GM06990 (cell line): Measurements from ENCODE around the gene GNAQ.

Experiments
- DNase-seq: peaks from one replicate; pipeline ENCODE4 v3.0.0-alpha.2; 2011; ENCODE audit not compliant: insufficient read length; ENCODE audit errors: extremely low read depth
- H3K27me3 ChIP-seq: replicated peaks from 2 replicates; pipeline ENCODE4 v1.6.0; 2011; ENCODE audit warnings: low read length; ENCODE audit not compliant: control insufficient read depth, insufficient read depth
- H3K36me3 ChIP-seq: 2 replicates; pipeline ENCODE4 v1.5.1; 2011; ENCODE audit warnings: low read length; ENCODE audit not compliant: control insufficient read depth, insufficient read depth
- H3K4me3 ChIP-seq: replicated peaks from 2 replicates; pipeline ENCODE4 v1.5.1; 2011; ENCODE audit warnings: low read depth, mild to moderate bottlenecking, control low read depth, low read length
- CTCF ChIP-seq: IDR thresholded peaks from 2 replicates; pipeline ENCODE4 v1.5.1; 2011; ENCODE audit warnings: low read length, control low read depth, mild to moderate bottlenecking, inconsistent platforms; ENCODE audit not compliant: insufficient read depth, poor library complexity, severe bottlenecking

Gene GNAQ

DNA sequence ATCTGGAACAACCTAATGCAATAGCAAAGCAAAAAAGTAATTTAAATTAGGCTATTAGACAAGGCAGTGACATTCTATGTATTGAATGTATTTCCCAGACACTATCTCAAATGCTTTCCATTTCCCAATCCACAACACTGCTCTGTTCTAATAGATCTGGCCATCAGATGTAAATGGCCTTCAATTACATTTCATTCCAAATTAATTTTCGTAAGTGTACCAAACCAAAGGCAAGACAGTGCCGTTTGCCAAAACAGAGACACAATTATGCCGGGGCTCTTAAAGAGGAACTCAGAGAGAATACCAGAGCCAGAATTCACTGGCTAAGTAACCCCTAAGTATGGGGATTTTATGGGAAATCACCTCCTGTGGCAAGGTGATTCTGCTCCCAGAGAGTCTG, 63.1 kb downstream of the GNAQ start:
- Histone ChIP-seq H3K27me3 (no peaks in the 10 kb centered on the region; the same call in 1 of the 2 replicates), H3K4me3 (no peak overlapping the region), H3K36me3 (no peaks in the 10 kb centered on the region)
- DNase-seq, result no peak
- TF ChIP-seq CTCF, result no peak

DNA sequence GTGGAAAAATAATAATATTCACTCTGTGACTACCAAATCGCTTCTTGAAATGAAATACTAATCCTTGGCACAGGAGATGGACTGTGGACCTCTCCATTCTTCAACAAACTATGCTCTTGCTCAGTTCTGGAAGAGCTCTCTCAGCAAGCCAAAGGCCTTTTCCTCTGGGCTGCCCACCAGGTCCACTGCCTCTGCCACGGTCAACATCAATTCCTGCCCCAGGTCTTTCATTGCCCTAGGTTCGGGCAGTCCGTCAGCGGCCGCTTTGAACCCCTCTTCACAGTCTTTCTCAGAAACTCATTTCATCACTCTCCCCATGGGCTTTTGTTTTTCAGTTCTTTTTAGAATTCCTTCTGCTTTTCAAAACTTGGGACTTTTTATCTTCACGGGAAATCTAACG, 64.9 kb downstream of the GNAQ start:
- TF ChIP-seq CTCF, result no peak
- no peaks in the 10 kb centered on the region; the same call in 1 of the 2 replicates for H3K27me3 ChIP-seq
- H3K36me3 ChIP-seq, result no peaks in the 10 kb centered on the region
- no peak for DNase-seq
- no peak overlapping the region for H3K4me3 ChIP-seq

- no peak for TF ChIP-seq CTCF
- no peaks in the 10 kb centered on the region for H3K36me3 ChIP-seq
- DNase-seq, result no peak
- no peak overlapping the region for H3K4me3 ChIP-seq
- no peaks in the 10 kb centered on the region; the same call in 1 of the 2 replicates for H3K27me3 ChIP-seq
Observed at GRCh38 chr9:77965445-77966123, 66.0 kb downstream of the GNAQ start.

DNA sequence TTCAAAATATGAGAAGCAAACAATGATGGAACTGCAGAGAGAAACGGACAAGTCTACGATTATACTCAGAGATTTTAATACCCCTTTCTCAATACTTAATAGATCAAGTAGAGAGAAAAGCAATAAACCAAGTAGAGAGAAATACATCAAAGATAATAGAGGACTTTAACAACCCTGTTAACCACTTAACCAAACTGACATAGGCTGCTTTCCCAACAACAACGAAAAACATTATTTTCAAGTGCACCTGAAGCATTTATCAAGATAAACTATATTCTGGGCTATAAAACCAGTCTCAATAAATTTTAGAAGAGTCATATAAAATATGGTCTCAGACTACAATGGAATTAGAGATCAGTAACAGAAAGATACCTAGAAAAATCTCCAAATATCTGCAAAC, 67.4 kb downstream of the GNAQ start:
- Histone ChIP-seq H3K27me3 (no peaks in the 10 kb centered on the region; the same call in 1 of the 2 replicates), H3K4me3 (no peak overlapping the region), H3K36me3 (no peaks in the 10 kb centered on the region)
- no peak for DNase-seq
- no peak for TF ChIP-seq CTCF

DNA sequence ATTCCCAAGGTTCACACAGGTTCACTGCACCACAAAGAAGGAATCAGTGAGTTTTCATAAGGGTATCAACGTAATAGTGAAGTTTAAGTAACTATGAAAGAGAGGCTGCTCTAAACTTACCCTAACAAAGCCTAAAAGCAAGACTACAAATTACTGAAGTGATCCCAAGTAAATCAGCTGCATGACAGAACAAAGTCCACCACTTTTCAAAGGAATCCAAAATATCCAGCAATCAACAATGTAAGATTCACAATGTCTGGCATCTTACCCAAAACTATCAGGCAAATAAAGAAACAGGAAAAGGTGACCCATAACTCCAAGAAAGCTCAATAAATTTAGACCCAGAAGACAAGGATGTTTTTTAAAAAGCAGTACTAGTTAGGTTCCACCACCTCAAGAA, 70.1 kb downstream of the GNAQ start:
- no peak for TF ChIP-seq CTCF
- H3K4me3 ChIP-seq, result no peak overlapping the region
- H3K36me3 ChIP-seq, result no peaks in the 10 kb centered on the region
- no peaks in the 10 kb centered on the region; the same call in 1 of the 2 replicates for H3K27me3 ChIP-seq
- DNase-seq, result no peak
